ENCODE results near the gene TENM4. TPM values are rescaled to one million over a fixed set of nuclear protein-coding genes. Genes with fewer than 3 reads are reported as not detected.

TENM4 gene
- total RNA-seq, 2 experiments from 2014 or later = not detected

DNA sequence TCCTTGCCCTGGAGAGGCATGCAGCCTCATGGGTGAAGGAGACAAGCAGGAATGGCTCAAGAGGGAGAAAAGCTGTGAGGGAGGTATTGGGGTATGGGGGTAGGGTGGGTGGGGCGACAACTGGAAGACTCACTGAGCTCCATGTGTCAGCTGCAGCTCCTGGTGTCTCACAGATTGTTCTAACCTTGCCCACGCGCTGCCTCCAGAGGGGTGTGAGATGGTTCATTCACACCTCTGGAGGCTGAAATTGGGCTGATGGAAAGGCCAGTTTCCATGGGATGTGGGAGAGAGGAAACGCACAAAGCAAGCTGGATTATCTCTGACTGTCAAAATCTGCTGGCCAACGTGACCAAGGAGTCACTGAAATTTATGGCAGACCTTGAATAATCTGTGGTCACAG is 465.7 kb downstream of the TENM4 start:
- Mint-ChIP-seq H3K9me3 (ENCODE audit: insufficient read depth) (peaks cover 3% of the 10 kb centered on the region), H3K27me3 (ENCODE audit: low read depth) (no peaks in the 10 kb centered on the region), H3K4me1 (ENCODE audit: low read depth) (no peaks in the 10 kb centered on the region), H3K4me3 (no peak overlapping the region), H3K36me3 (ENCODE audit: low read depth) (no peaks in the 10 kb centered on the region), H3K27ac (no peak overlapping the region)
- POLR2A ChIA-PET = no interaction called here
- no peak for ATAC-seq
- DNase-seq = no peak
- CTCF ChIA-PET = no interaction called here

DNA sequence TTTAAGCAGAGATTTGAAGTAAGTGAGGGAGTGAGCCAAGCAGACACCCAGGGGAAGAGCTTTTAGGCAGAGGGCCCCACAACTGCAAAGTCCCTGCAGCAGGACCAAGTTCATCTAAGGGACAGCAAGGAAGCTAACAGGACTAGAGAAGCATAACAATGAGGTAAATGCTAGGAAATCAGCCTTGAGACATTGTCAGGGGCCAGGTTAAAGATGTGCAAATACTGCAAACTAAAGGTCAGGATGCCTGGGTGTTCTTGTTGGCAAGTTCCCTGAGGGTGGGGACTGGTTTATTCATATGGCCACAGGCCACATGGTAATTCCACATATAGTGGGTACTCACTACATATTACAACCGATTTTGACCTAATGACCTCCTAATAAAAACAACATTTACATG is 467.0 kb downstream of the TENM4 start:
- POLR2A ChIA-PET = no interaction called here
- H3K4me1 Mint-ChIP-seq (ENCODE audit: low read depth) = no peaks in the 10 kb centered on the region

DNA sequence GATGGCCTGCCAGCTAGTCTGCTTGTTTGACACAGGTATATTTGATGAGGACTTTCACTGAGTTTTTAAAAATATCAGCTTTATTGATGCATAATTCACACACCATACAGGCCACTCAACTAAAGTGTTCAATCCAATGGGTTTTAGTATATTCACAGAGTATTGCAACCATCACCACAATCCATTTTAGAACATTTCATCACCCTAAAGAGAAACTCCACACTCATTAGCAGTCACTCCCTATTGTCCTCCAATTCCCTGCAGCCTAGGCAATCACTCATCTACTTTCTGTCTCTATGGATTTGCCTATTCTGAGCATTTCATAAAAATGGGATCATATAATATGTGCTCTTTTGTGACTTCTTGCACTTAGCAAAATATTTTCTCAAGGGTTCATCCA is 468.2 kb downstream of the TENM4 start:
- no peak overlapping the region for H3K4me3 Mint-ChIP-seq
- no peak for ATAC-seq
- H3K4me1 Mint-ChIP-seq (ENCODE audit: low read depth) = no peaks in the 10 kb centered on the region
- peaks cover 3% of the 10 kb centered on the region for H3K9me3 Mint-ChIP-seq (ENCODE audit: insufficient read depth)
- ChIA-PET CTCF (no interaction called here), POLR2A (no interaction called here)
- H3K27me3 Mint-ChIP-seq (ENCODE audit: low read depth) = no peaks in the 10 kb centered on the region
- H3K36me3 Mint-ChIP-seq (ENCODE audit: low read depth) = no peaks in the 10 kb centered on the region
- no peak for DNase-seq
- H3K27ac Mint-ChIP-seq = no peak overlapping the region

More for the DNA sequence above, 467.0 kb downstream of the TENM4 start:
- H3K27me3 Mint-ChIP-seq (ENCODE audit: low read depth) = no peaks in the 10 kb centered on the region
- no peaks in the 10 kb centered on the region for H3K36me3 Mint-ChIP-seq (ENCODE audit: low read depth)
- ATAC-seq = no peak
- no peak overlapping the region for H3K27ac Mint-ChIP-seq
- no peak for DNase-seq
- CTCF ChIA-PET = no interaction called here
- peaks cover 3% of the 10 kb centered on the region for H3K9me3 Mint-ChIP-seq (ENCODE audit: insufficient read depth)
- H3K4me3 Mint-ChIP-seq = no peak overlapping the region

DNA sequence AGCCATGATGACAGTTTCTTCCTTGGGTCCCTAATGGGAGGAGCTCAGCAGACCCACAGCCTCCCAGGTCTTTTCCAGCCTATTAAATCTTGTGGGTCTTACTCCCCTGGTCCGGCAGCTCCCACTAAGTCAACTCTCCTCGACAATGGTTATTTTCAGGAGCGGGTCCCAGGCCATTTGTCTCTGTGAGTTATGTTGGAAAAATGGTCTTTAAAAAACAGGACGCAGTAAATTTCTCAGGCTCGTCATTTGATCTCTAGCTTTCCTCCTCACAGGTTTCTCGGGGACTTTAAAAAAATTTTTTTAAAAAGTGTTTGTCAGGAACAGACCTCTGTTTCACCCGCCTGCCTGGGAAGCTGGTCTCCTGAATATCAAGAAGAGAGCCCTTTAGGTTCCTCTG is 468.7 kb downstream of the TENM4 start:
- ATAC-seq = no peak
- no peak overlapping the region for H3K4me3 Mint-ChIP-seq
- no peaks in the 10 kb centered on the region for H3K36me3 Mint-ChIP-seq (ENCODE audit: low read depth)
- no peaks in the 10 kb centered on the region for H3K9me3 Mint-ChIP-seq (ENCODE audit: insufficient read depth)
- no peaks in the 10 kb centered on the region for H3K27me3 Mint-ChIP-seq (ENCODE audit: low read depth)
- CTCF ChIA-PET = no interaction called here
- no peaks in the 10 kb centered on the region for H3K4me1 Mint-ChIP-seq (ENCODE audit: low read depth)
- no peak overlapping the region for H3K27ac Mint-ChIP-seq
- no peak for DNase-seq
- POLR2A ChIA-PET = no interaction called here

DNA sequence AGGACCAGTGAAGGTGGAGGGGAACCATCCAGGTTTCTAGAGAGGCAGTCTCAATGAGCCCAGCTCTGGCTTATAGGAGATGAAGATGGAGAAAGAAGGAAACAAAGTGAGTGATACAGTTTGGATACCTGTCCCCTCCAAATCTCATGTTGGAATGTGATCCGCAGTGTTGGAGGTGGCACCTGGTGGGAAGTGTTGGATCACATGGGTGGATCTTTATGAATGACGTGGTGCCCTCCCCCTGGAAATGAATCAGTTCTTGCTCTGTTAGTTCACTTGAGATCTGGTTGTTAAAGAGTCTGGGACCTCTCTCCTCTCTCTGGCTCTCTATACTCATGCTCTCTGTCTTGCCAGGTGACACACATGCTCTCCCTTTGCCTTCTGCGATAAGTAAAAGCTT is 473.0 kb downstream of the TENM4 start:
- CTCF ChIA-PET = no interaction called here
- H3K27ac Mint-ChIP-seq = no peak overlapping the region
- no peaks in the 10 kb centered on the region for H3K9me3 Mint-ChIP-seq (ENCODE audit: insufficient read depth)
- DNase-seq (no peak), ATAC-seq (no peak)
- no peaks in the 10 kb centered on the region for H3K36me3 Mint-ChIP-seq (ENCODE audit: low read depth)
- POLR2A ChIA-PET = no interaction called here
- H3K4me1 Mint-ChIP-seq (ENCODE audit: low read depth) = no peaks in the 10 kb centered on the region
- H3K4me3 Mint-ChIP-seq = no peak overlapping the region
- peaks cover 2% of the 10 kb centered on the region for H3K27me3 Mint-ChIP-seq (ENCODE audit: low read depth)

DNA sequence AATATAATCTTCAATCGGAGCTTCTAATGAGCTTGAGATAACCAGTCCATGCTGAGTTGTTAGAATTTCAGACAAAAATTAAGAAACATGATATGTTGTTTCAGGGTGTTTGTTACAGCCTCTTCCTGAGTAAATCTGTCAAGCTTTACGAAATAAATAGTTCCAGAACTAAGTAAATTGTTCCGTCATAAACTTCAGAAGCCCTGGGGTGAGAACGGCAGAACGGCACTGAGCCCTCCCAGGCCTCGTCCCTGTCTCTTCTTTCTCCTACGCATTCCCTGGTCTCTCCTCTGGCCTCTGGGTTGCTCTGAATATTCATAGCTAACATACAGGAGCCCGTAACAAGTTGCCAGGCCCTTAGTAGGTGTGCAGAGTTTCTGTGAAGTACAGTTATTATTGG is 475.4 kb downstream of the TENM4 start:
- no peaks in the 10 kb centered on the region for H3K36me3 Mint-ChIP-seq (ENCODE audit: low read depth)
- DNase-seq (no peak), ATAC-seq (no peak)
- no peak overlapping the region for H3K27ac Mint-ChIP-seq
- ChIA-PET POLR2A (no interaction called here), CTCF (no interaction called here)
- H3K4me1 Mint-ChIP-seq (ENCODE audit: low read depth) = no peaks in the 10 kb centered on the region
- H3K9me3 Mint-ChIP-seq (ENCODE audit: insufficient read depth) = no peaks in the 10 kb centered on the region
- H3K27me3 Mint-ChIP-seq (ENCODE audit: low read depth) = peaks cover 22% of the 10 kb centered on the region
- no peak overlapping the region for H3K4me3 Mint-ChIP-seq

DNA sequence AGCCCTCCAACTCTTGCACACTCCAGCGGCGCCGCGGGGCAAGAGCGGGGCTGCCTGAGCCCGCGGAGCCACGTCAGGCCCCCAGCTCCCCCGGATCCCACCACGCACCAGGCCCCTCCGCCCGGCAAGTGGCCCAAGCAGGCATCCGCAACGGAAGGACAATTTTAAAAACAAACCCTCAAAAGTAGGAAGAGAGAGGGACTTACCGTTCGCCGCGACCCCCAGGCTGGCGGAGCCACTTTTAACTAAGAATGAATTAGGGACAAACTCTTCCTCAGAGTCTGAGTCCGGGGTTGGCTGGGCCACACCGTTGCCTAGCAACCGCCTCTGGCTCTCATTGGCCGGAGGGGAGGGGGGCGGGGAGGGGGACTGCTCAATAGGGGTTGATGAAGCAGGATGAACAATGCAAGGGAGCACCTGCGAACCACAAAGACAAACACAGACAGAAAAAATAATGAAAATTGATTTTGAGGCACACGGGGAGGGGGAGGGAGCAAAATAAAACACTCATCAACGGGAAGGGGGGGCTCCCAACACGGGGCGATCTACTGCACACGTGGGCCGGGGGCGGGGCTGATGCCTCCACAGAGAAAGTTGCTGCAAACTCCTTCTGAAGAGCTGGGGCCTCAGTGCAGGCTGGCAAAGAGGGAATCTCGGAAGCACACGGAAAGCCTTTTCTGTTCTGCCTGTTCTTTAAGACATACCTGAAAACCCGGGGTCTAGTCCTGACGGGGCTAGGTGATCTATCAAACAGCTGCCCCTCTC is 478.7 kb downstream of the TENM4 start:
- ChIA-PET CTCF (interaction anchor here (1.6 kb wide), 1 partner anchor 317 kb away, joined by 6 read pairs; no protein-coding TSS in a partner anchor), POLR2A (no interaction called here)
- no peak overlapping the region for H3K27ac Mint-ChIP-seq
- no peaks in the 10 kb centered on the region for H3K4me1 Mint-ChIP-seq (ENCODE audit: low read depth)
- no peak overlapping the region for H3K4me3 Mint-ChIP-seq
- DNase-seq (no peak), ATAC-seq (no peak)
- no peaks in the 10 kb centered on the region for H3K36me3 Mint-ChIP-seq (ENCODE audit: low read depth)
- H3K9me3 Mint-ChIP-seq (ENCODE audit: insufficient read depth) = no peaks in the 10 kb centered on the region
- H3K27me3 Mint-ChIP-seq (ENCODE audit: low read depth) = peaks cover 22% of the 10 kb centered on the region

DNA sequence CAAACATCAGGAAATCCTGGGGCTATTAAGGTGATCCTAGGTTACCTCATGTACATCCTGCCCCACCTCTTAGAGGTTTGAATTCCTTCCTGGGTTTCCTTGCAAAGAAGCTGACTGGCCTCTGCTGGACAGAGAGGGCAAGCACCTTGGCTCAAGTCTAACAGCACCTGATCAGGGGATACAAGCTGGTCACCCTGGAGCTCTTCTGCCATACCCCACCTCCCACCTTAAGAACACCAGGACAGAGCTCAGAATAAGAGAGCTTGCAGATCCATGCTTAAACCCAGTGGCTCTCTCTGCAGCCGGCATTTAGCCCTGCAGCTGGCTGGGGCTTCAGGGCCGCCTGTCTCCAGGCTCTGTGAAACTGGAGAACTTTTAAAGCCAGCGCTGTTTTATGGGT is 479.6 kb downstream of the TENM4 start:
- Mint-ChIP-seq H3K9me3 (ENCODE audit: insufficient read depth) (no peaks in the 10 kb centered on the region), H3K27ac (no peak overlapping the region), H3K36me3 (ENCODE audit: low read depth) (no peaks in the 10 kb centered on the region), H3K4me3 (no peak overlapping the region), H3K4me1 (ENCODE audit: low read depth) (no peaks in the 10 kb centered on the region), H3K27me3 (ENCODE audit: low read depth) (peaks cover 21% of the 10 kb centered on the region)
- POLR2A ChIA-PET = no interaction called here
- DNase-seq (no peak), ATAC-seq (no peak)
- CTCF ChIA-PET = interaction anchor here (1.4 kb wide), 1 partner anchor 315 kb away, joined by 5 read pairs; no protein-coding TSS in a partner anchor

DNA sequence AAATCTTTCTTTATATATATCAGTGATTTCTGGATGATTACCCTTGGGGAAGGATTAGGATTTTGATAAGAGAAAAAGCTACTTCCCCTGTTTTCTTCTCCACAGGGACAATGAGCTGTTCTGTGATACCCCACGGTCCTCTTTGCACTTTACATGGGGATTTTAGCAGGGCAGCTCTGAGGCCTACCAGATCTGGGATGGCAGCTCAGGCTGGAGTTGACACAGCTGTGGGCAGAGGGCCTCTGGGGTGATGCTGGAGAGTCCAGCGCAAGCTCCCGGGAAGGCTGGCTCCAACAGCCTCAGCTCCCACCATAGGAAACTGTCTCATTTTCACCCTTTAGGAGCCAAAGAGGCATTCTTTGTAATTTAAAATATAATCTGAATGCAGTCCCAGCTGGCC is 482.4 kb downstream of the TENM4 start:
- ATAC-seq = no peak
- H3K9me3 Mint-ChIP-seq (ENCODE audit: insufficient read depth) = no peaks in the 10 kb centered on the region
- no peak for DNase-seq
- ChIA-PET CTCF (interaction anchor here (1.0 kb wide), 1 partner anchor 313 kb away, joined by 4 read pairs; no protein-coding TSS in a partner anchor), POLR2A (interaction anchor here (0.6 kb wide), 1 partner anchor 986 kb away, joined by 3 read pairs; no protein-coding TSS in a partner anchor)
- peaks cover 20% of the 10 kb centered on the region for H3K27me3 Mint-ChIP-seq (ENCODE audit: low read depth)
- H3K4me3 Mint-ChIP-seq = no peak overlapping the region
- H3K27ac Mint-ChIP-seq = no peak overlapping the region
- H3K4me1 Mint-ChIP-seq (ENCODE audit: low read depth) = no peaks in the 10 kb centered on the region
- no peaks in the 10 kb centered on the region for H3K36me3 Mint-ChIP-seq (ENCODE audit: low read depth)

DNA sequence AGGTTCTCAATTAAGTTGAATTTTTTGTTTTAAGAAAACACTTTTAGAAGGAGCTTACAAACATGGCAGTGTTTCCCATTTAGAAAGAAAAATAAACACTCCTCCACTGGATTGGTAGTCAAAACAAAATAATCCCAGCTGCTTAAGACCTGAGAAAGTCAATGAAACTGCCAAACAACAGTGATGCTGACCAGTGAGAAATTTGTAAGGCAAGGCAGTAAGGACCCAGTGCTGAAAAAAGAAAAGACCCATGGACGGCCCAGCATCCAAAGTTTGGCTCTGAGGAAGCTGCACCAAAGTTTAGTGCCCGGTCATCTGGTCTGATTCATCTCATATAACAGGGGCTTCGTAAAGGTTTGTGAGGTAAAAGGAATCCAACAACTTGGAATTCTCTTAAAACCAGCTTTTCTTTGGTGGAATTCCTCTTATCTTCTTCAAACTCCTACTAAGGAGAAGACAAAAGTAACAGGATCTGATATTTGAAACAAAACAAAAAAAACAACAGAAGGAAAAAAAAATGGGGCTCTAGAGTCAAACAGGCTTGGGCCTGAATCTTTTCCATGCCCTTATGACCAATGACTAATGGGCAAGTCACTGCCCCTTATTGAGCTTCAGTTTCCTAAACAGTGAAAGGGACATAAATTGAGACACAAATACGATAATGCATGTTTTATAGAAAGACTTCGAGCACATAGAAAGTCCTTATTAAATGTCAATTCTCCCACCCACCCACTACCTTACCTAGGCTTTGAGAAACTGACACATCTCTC is 483.2 kb downstream of the TENM4 start:
- no peak overlapping the region for H3K27ac Mint-ChIP-seq
- no peaks in the 10 kb centered on the region for H3K36me3 Mint-ChIP-seq (ENCODE audit: low read depth)
- no peaks in the 10 kb centered on the region for H3K9me3 Mint-ChIP-seq (ENCODE audit: insufficient read depth)
- H3K27me3 Mint-ChIP-seq (ENCODE audit: low read depth) = peaks cover 18% of the 10 kb centered on the region
- ATAC-seq = no peak
- no peaks in the 10 kb centered on the region for H3K4me1 Mint-ChIP-seq (ENCODE audit: low read depth)
- ChIA-PET CTCF (interaction anchor here (1.0 kb wide), 1 partner anchor 312 kb away, joined by 4 read pairs; no protein-coding TSS in a partner anchor), POLR2A (interaction anchor here (0.6 kb wide), 1 partner anchor 986 kb away, joined by 3 read pairs; no protein-coding TSS in a partner anchor)
- no peak overlapping the region for H3K4me3 Mint-ChIP-seq
- no peak for DNase-seq

DNA sequence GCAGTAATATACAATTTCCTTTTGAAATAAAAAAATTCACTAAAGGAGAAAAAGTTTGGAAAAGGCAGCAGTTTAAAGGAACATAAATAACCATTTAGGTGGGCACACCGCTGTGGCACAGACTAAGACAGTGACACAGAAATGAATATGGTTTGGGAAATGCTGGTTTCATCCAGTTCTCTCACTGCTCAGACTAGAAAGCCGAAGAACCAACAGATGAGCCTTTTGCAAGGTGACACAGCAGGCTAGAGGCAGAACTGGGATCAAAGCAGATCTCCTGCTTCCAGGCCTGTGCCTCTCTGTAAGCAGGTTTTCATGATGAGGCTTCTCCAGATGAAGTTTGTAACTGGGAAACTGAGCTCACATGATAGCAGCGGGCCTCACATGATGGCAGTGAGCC is 486.1 kb downstream of the TENM4 start:
- no peaks in the 10 kb centered on the region for H3K36me3 Mint-ChIP-seq (ENCODE audit: low read depth)
- H3K9me3 Mint-ChIP-seq (ENCODE audit: insufficient read depth) = no peaks in the 10 kb centered on the region
- H3K4me1 Mint-ChIP-seq (ENCODE audit: low read depth) = no peaks in the 10 kb centered on the region
- H3K27me3 Mint-ChIP-seq (ENCODE audit: low read depth) = peaks cover 5% of the 10 kb centered on the region
- ChIA-PET CTCF (no interaction called here), POLR2A (no interaction called here)
- no peak overlapping the region for H3K4me3 Mint-ChIP-seq
- no peak overlapping the region for H3K27ac Mint-ChIP-seq
- DNase-seq = no peak
- no peak for ATAC-seq

DNA sequence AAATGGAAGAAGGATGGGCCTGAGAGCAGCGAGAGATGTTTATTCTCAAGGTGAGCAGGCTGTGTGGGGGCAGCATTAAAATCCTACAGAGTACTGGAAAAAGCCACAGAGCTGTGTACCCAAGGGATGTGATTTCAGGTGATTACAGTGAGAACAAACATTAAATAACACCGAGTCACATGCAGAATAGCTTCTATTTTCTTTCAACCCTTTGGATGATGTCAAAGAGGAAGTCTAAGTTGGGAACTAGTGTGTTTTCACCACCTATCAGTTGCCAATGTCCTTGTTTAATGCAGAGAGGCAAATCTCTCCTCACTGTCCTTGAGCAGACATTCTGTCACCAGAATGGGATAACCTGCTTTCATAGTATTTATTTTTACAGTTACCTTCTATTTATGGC is 486.6 kb downstream of the TENM4 start:
- Mint-ChIP-seq H3K36me3 (ENCODE audit: low read depth) (no peaks in the 10 kb centered on the region), H3K27ac (no peak overlapping the region), H3K4me1 (ENCODE audit: low read depth) (no peaks in the 10 kb centered on the region), H3K27me3 (ENCODE audit: low read depth) (peaks cover 5% of the 10 kb centered on the region), H3K9me3 (ENCODE audit: insufficient read depth) (no peaks in the 10 kb centered on the region), H3K4me3 (no peak overlapping the region)
- ChIA-PET CTCF (no interaction called here), POLR2A (no interaction called here)
- no peak for ATAC-seq
- no peak for DNase-seq

All from activated CD8-positive, alpha-beta T cell treated with anti-CD3 and anti-CD28 coated beads, Interleukin-2, amount 10 ng/mL, durations not matched to agents 7 days and 5 days (primary cell).